Measurements from ENCODE around the gene CMTM2. TPM values are rescaled to one million over a fixed set of nuclear protein-coding genes. Genes with fewer than 3 reads are reported as not detected.

The CMTM2 gene
- polyA plus RNA-seq, 1 donor from 2014 or later: 0.25 TPM

DNA sequence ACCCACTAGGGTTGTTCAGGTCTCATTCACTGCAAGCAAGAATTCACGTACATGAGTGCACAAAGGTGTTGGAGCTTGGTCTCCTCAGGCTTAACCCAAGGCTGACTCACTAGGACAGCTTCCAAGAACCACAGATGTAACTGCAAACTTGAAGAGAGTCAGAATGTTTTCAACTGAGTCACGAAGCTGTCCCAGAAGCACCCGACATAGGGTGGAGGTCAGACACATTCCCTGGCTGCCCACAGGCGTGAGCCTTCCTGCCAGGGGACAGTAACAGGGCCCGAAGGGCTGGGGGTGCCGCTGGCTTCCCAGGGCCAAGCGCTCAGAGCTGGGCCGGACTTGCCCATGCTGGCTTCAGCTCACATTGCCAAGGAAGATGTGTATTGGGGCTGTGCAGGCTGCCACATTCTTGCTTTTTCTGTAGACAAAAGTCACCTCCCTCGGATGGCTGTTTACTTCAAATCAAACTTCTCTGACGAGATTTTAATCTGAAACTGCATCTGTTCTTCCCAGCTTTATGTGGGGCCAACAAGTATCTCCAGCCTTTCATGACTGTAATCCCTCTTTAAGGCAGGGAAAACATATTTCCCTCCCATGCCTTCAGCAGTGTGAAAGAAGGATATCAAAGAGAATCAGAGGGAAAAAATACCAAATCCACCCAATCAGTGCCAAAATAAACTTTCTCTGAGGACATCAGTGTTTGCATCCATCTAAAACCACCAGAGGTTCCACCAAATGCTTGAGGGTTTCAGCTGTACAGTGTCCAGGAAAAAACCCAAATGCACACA is 39.5 kb downstream of the CMTM2 start:
- Histone ChIP-seq H3F3A (ENCODE audit: insufficient read depth, low read length, poor library complexity, severe bottlenecking) (no peaks in the 10 kb centered on the region), H3K79me2 (replicated peaks; ENCODE audit: insufficient read depth, low read length) (no peaks in the 10 kb centered on the region), H2AFZ (ENCODE audit: low read depth, low read length) (no peak overlapping the region), H3K4me2 (ENCODE audit: low read length) (no peak overlapping the region), H3K9ac (ENCODE audit: low read length) (no peak overlapping the region), H3K27ac (ENCODE audit: low read length) (no peak overlapping the region), H3K27me3 (ENCODE audit: insufficient read depth, low read depth, low read length) (no peaks in the 10 kb centered on the region), H3K36me3 (ENCODE audit: insufficient read depth, low read length) (peaks cover 4% of the 10 kb centered on the region), H3K9me2 (ENCODE audit: insufficient read depth, low read length) (no peaks in the 10 kb centered on the region), H3K4me3 (ENCODE audit: low read length) (no peak overlapping the region), H3K9me3 (ENCODE audit: low read length) (no peaks in the 10 kb centered on the region), H4K20me1 (ENCODE audit: insufficient read depth) (no peaks in the 10 kb centered on the region)
- no peak for TF ChIP-seq REST (IDR thresholded peaks at IDR 0.05; ENCODE audit: borderline replicate concordance)
- no peak for TF ChIP-seq EZH2 (IDR thresholded peaks at IDR 0.05; ENCODE audit: borderline replicate concordance, insufficient read depth, low read length, poor library complexity, severe bottlenecking)
- TF ChIP-seq, protein P1, sequence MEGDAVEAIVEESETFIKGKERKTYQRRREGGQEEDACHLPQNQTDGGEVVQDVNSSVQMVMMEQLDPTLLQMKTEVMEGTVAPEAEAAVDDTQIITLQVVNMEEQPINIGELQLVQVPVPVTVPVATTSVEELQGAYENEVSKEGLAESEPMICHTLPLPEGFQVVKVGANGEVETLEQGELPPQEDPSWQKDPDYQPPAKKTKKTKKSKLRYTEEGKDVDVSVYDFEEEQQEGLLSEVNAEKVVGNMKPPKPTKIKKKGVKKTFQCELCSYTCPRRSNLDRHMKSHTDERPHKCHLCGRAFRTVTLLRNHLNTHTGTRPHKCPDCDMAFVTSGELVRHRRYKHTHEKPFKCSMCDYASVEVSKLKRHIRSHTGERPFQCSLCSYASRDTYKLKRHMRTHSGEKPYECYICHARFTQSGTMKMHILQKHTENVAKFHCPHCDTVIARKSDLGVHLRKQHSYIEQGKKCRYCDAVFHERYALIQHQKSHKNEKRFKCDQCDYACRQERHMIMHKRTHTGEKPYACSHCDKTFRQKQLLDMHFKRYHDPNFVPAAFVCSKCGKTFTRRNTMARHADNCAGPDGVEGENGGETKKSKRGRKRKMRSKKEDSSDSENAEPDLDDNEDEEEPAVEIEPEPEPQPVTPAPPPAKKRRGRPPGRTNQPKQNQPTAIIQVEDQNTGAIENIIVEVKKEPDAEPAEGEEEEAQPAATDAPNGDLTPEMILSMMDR (IDR thresholded peaks at IDR 0.05; ENCODE audit: poor library complexity, severe bottlenecking): no peak
- TF ChIP-seq POLR2AphosphoS5 (IDR thresholded peaks at IDR 0.05): no peak
- TF ChIP-seq MXI1 (conservative IDR thresholded peaks at IDR 0.05; ENCODE audit: poor library complexity, severe bottlenecking): no peak
- no peak for TF ChIP-seq RAD21 (conservative IDR thresholded peaks at IDR 0.05)
- no peak for TF ChIP-seq SMC3 (conservative IDR thresholded peaks at IDR 0.05; ENCODE audit: poor library complexity)
- TF ChIP-seq EP300 (conservative IDR thresholded peaks at IDR 0.05; ENCODE audit: poor library complexity, severe bottlenecking): no peak
- no peak for TF ChIP-seq TAF1 (IDR thresholded peaks at IDR 0.05; ENCODE audit: low read depth)

DNA sequence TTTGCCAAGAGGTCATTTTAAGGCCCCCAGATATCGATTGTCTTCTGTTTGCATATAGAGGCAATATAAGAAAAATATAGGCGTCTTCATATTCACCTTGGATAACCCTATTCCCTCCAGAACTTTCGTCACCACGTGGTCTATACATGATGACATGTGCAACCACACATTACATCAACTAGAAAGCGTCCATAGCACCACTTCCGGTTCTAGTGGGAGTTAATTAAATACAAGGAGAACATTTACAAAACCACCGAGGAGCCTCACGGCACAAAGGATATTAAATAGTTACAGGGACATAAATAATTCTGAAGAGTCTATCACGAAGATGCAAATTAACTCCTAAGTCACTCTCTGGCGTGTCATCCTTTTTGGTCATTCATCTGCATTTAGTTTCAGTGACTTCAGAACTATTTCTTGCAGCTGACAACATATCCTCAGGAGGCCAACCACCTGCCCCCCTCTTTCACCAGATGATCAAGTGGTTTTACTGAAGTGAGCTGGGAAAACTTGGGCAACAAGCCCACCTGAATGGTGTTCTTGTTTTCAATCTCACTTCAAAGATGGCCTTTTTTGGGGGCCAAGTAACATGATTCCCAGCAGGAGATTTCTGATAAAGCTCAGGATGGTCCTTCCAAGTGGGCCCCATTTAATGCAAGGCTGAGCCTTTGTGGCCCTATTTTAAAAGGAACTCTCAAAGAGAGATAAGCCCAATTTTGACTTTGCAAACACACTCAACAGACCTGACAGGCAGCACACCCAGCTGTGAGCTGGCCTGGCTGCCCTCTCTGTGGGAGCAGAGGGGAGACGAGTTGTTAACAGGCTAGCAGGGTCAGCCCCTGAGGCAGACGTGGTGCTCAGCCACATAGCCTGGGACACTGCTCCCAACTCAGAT is 40.5 kb downstream of the CMTM2 start:
- no peak for TF ChIP-seq RAD21 (conservative IDR thresholded peaks at IDR 0.05)
- no peak for TF ChIP-seq EZH2 (IDR thresholded peaks at IDR 0.05; ENCODE audit: borderline replicate concordance, insufficient read depth, low read length, poor library complexity, severe bottlenecking)
- TF ChIP-seq, protein P1 (IDR thresholded peaks at IDR 0.05; ENCODE audit: poor library complexity, severe bottlenecking): no peak
- no peak for TF ChIP-seq POLR2AphosphoS5 (IDR thresholded peaks at IDR 0.05)
- no peak for TF ChIP-seq MXI1 (conservative IDR thresholded peaks at IDR 0.05; ENCODE audit: poor library complexity, severe bottlenecking)
- TF ChIP-seq TAF1 (IDR thresholded peaks at IDR 0.05; ENCODE audit: low read depth): no peak
- no peak for TF ChIP-seq REST (IDR thresholded peaks at IDR 0.05; ENCODE audit: borderline replicate concordance)
- TF ChIP-seq SMC3 (conservative IDR thresholded peaks at IDR 0.05; ENCODE audit: poor library complexity): no peak
- TF ChIP-seq EP300 (conservative IDR thresholded peaks at IDR 0.05; ENCODE audit: poor library complexity, severe bottlenecking): no peak
- Histone ChIP-seq H3K4me3 (ENCODE audit: low read length) (no peak overlapping the region), H3K27ac (ENCODE audit: low read length) (no peak overlapping the region), H3K27me3 (ENCODE audit: insufficient read depth, low read depth, low read length) (no peaks in the 10 kb centered on the region), H3K4me2 (ENCODE audit: low read length) (no peak overlapping the region), H2AFZ (ENCODE audit: low read depth, low read length) (no peak overlapping the region), H3K36me3 (ENCODE audit: insufficient read depth, low read length) (peaks cover 4% of the 10 kb centered on the region), H4K20me1 (ENCODE audit: insufficient read depth) (no peaks in the 10 kb centered on the region), H3K9me2 (ENCODE audit: insufficient read depth, low read length) (no peaks in the 10 kb centered on the region), H3K79me2 (replicated peaks; ENCODE audit: insufficient read depth, low read length) (no peaks in the 10 kb centered on the region), H3F3A (ENCODE audit: insufficient read depth, low read length, poor library complexity, severe bottlenecking) (no peaks in the 10 kb centered on the region), H3K9me3 (ENCODE audit: low read length) (no peaks in the 10 kb centered on the region), H3K9ac (ENCODE audit: low read length) (no peak overlapping the region)
